ENCODE data around the gene SMIM1.

DNA sequence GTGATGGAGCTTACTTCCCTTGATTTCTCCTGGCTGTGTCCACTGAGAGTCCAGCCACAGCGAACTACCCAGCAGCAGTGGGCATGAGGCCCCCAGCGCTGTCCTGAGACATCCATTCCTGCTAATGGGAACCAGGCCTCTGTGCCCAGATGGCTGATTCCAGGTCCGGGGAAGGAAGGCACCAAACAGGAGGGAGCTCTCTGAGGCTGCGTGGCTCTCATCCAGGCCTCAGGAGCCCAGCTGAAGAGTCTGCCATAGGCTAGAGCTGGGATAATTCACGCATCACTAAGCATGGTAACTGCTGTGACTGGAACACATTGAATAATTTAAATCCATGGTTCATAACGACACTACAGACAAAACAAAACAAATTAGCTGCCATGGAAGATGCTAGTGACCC is 48.5 kb downstream of the SMIM1 start:
- TF ChIP-seq, protein P1, sequence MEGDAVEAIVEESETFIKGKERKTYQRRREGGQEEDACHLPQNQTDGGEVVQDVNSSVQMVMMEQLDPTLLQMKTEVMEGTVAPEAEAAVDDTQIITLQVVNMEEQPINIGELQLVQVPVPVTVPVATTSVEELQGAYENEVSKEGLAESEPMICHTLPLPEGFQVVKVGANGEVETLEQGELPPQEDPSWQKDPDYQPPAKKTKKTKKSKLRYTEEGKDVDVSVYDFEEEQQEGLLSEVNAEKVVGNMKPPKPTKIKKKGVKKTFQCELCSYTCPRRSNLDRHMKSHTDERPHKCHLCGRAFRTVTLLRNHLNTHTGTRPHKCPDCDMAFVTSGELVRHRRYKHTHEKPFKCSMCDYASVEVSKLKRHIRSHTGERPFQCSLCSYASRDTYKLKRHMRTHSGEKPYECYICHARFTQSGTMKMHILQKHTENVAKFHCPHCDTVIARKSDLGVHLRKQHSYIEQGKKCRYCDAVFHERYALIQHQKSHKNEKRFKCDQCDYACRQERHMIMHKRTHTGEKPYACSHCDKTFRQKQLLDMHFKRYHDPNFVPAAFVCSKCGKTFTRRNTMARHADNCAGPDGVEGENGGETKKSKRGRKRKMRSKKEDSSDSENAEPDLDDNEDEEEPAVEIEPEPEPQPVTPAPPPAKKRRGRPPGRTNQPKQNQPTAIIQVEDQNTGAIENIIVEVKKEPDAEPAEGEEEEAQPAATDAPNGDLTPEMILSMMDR (conservative IDR thresholded peaks at IDR 0.05 in 1 of 2, IDR thresholded peaks at IDR 0.05 in 1 of 2; ENCODE audit: extremely low read depth in 1 of 2, insufficient read depth in 1 of 2, low read depth in 1 of 2, low read length in 2 of 2) = no peak
- TF ChIP-seq EZH2 (IDR thresholded peaks at IDR 0.05; ENCODE audit: borderline replicate concordance, low read length) = no peak
